GM18505 (cell line): Measurements from ENCODE around the gene CDC73.
"Not testable (repeated sequence)": the region's sequence is repeated elsewhere in the genome, so short reads cannot be mapped to it uniquely, and the experiment has no call there.

Experiments
- ATAC-seq: cut with Tn5 transposase; IDR thresholded peaks from one replicate; pipeline ENCODE4 v1.9.1; 2021; ENCODE audit not compliant: unreplicated experiment
- POLR2A ChIP-seq: IDR thresholded peaks from 4 replicates; pipeline ENCODE4 v1.6.1; 2011; ENCODE audit warnings: borderline replicate concordance; ENCODE audit not compliant: insufficient read depth, insufficient read length; ENCODE audit errors: extremely low read depth

CDC73 gene

GRCh38 chr1:193201021-193201420, 79.2 kb downstream of the CDC73 start:
- no peak for TF ChIP-seq POLR2A
- no peak for ATAC-seq

DNA sequence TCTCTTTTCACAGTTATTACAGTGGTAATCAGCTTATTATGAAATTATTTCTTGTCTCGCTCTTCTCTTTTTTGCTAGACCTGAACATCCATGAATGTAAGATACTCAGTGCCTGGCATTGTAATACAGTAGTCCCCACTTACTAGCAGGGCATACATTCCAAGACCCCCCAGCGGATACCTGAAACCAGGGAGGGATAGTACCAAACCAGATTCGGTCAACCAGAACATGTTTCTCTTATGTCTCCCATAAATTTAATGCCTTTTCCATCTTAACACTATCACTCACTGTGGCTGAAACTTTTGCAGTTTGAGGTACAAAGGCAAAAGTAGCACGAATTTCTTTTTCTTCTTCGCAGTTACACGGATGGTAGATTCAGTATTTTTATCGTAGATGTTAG, 89.2 kb downstream of the CDC73 start:
- TF ChIP-seq POLR2A, result no peak
- no peak for ATAC-seq

- no peak for TF ChIP-seq POLR2A
- ATAC-seq, result peak; percentile 76
These were observed 89.7 kb downstream of the CDC73 start for GRCh38 chr1:193211539-193211938.

GRCh38 chr1:193212637-193213036, 90.8 kb downstream of the CDC73 start:
- TF ChIP-seq POLR2A, result no peak
- no peak for ATAC-seq

- TF ChIP-seq POLR2A, result no peak
- no peak for ATAC-seq
These were observed 92.2 kb downstream of the CDC73 start for GRCh38 chr1:193213998-193214397.

GRCh38 chr1:193216920-193217319, 95.1 kb downstream of the CDC73 start:
- ATAC-seq, result no peak

DNA sequence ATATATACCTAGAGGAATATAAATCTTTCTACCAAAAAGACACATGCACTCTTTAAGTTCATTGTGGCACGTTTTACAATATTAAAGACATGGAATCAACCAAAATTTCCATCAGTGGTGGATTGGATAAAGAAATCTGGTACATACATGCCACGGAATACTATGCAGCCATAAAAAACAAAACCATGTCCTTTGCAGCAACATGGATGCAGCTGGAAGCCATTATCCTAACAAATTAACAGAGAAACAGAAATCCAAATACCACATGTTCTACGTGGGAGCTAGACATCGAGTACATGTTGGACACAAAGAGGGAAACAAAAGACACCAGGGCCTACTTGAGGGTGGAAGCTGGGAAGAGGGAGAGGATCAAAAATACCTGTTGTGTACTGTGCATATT, 97.6 kb downstream of the CDC73 start:
- no peak for ATAC-seq
- TF ChIP-seq POLR2A, result no peak

More at GRCh38 chr1:193216920-193217319, 95.1 kb downstream of the CDC73 start:
- no peak for TF ChIP-seq POLR2A

DNA sequence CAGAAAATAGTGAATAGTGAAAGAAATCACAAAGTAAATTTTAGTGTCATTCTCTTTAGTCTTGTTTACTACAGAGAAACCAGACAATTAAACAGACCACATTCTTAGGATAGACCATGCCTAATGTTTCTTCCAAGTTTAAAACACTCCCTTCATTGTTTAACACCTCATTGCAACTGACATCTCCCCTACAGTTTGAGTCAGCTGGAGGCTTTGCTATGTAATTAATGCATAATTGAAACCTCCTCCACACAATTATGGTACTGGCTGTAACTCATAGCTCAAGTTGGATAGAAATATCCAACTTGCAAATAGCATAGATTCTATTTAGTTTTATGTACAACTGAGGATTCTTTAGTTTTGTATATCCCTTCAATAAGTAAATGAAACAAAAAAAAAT, 99.8 kb downstream of the CDC73 start:
- no peak for TF ChIP-seq POLR2A
- no peak for ATAC-seq

DNA sequence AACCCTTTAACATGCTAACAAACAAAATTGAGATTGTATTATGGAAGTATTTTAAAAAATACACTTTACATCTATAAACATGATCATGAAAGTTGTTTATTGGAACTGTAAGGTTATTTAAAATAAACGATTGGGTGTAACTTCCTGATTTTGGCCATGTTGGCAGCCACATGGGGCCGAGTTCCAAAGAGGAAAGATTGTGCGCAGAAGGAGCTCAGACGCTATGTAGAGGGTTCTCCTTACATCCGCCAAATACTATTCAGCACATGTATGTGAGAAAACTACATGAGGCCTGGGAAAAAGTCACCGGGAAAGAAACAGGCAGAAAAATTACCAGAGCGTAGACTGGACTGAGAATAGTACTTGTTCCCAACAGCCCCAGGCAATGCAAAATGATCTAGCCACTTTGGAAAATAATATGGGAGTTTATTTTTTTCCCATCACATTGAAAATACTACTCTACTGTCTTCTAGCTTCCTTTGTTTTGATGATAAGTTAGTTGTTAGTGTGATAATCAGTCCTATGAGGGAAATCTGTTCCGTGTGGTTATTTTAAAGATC, 100.3 kb downstream of the CDC73 start:
- TF ChIP-seq POLR2A, result no peak
- ATAC-seq, result no peak

DNA sequence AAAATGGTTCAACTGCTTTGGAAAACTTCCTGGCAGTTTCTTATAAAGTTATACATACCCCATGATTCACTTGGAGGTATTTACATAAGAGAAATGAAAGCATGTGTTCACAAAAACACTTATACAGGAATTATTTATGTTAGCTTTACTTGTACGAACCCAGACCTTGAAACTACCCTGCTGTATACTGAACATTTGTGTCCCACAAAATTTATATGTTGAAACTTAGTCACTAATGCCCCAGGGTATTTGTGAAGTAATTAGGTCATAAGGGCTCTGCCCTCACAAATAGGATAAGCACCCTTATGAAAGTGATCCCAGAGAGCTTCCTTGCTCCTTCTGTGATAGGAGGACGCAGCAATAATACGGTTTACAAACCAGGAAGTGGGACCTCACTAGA, 107.3 kb downstream of the CDC73 start:
- ATAC-seq, result no peak
- TF ChIP-seq POLR2A, result no peak

DNA sequence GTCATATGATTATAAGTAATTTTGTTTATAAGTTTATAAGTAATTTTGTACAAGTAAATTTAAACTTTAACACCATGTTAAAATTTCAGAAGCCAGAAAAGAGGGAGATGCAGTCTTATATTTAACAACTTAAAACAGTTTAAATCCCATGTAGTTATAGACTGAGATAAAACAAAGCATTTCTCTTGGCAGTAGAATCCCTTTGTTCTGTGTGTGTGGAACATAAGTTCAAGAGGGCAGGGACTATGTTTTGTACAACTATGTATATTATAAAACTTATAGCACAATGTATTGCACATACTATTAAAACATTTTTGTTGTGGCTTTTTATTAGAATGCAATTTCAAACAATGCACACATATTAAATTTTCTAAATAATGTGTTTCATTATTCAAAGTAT, 109.3 kb downstream of the CDC73 start:
- ATAC-seq, result not testable (repeated sequence)

DNA sequence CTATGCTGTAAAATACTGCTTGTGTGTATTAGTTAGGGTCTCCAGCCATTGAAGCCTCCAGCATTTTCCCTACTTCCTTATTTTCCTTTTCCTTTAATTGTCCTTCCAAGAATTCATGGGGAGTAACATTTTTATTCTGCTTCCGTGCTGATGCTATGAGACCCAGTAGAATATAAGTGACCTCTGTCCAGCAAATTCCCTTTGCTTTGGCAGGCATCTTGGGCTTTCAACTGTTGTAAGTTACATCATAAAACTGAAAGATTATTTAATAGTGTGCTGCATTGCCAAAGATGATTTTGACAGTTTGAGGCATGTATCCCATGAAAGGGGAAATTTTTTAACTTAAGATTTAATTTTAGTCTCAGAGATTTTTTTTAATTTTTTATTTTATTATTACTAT, 112.7 kb downstream of the CDC73 start:
- no peak for TF ChIP-seq POLR2A
- no peak for ATAC-seq

- ATAC-seq, result no peak
- no peak for TF ChIP-seq POLR2A
These were observed 115.6 kb downstream of the CDC73 start for GRCh38 chr1:193237381-193237978.

DNA sequence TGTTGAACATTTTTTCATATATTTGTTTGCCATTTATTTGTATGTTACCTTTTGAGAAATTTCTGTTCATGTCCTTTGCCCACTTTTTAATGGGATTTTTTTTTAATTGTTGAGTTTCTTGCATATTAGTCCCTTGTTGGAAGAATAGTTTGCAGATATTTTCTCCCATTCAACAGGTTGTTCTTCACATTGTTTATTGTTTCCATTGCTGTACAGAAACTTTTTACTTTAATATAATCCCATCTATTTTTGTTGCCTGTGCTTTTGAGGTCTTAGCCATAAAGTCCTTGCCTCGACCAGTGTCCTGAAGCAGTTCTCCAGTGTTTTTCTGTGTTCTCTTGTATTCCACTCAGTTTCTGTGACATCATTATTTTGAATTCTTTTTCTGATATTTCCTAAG, 118.8 kb downstream of the CDC73 start:
- TF ChIP-seq POLR2A, result no peak
- ATAC-seq, result no peak
